CD4-positive, alpha-beta T cell (primary cell): ENCODE data around the gene ZFC3H1. TPM values are rescaled to one million over a fixed set of nuclear protein-coding genes. Genes with fewer than 3 reads are reported as not detected.

Experiments used
- ATAC-seq: fragments of 200-7000 bp; cut with Tn5 transposase; one replicate; pipeline ENCODE4 v1.10.0; 2022; ENCODE audit warnings: mild to moderate bottlenecking; ENCODE audit not compliant: poor library complexity
- CTCF ChIA-PET: fragments of 350-600 bp; sonication (Branson Sonifier 250); formaldehyde crosslinking; loops from one replicate; lab custom pipeline; 2021; ENCODE audit warnings: antibody characterized with exemption, inconsistent platforms; lab: Charles Lee
- POLR2A ChIA-PET: fragments of 350-600 bp; sonication (Branson Sonifier 250); formaldehyde crosslinking; loops from one replicate; lab custom pipeline; 2021; ENCODE audit warnings: antibody characterized with exemption, inconsistent platforms; lab: Charles Lee
- DNase-seq, 14 experiments: peaks; one replicate each; pipeline ENCODE4 v3.0.0-alpha.2; 2013 to 2020; ENCODE audit warnings: mixed read lengths in 2 of 14
- H3K27ac ChIP-seq, 2 donors: one replicate each; pipeline versions ENCODE4 v1.5.1 to v1.7.0; 2013; ENCODE audit warnings: low read length in 2 of 2, low read depth in 1 of 2, mild to moderate bottlenecking in 1 of 2
- H3K27me3 ChIP-seq, 2 experiments: 1 replicate in 1 of 2; 2 replicates in 1 of 2; pipeline versions ENCODE4 v1.6.1 to v1.7.0; 2013; ENCODE audit warnings: low read length in 2 of 2, control low read depth in 1 of 2, mild to moderate bottlenecking in 1 of 2, moderate library complexity in 1 of 2; ENCODE audit not compliant: insufficient read depth in 2 of 2, control insufficient read depth in 1 of 2
- H3K36me3 ChIP-seq: one replicate; pipeline ENCODE4 v1.6.1; 2013; ENCODE audit warnings: low read length, control low read depth; ENCODE audit not compliant: insufficient read depth
- H3K4me1 ChIP-seq: one replicate; pipeline ENCODE4 v1.6.1; 2013; ENCODE audit warnings: low read length, control low read depth; ENCODE audit not compliant: insufficient read depth
- H3K4me3 ChIP-seq: one replicate; pipeline ENCODE4 v1.5.1; 2013; ENCODE audit warnings: mild to moderate bottlenecking, low read length, moderate library complexity
- H3K9me3 ChIP-seq, 2 experiments: 1 replicate in 1 of 2; 2 replicates in 1 of 2; pipeline versions ENCODE4 v1.6.1 to v1.7.0; 2013; ENCODE audit warnings: low read length in 2 of 2, mild to moderate bottlenecking in 2 of 2, control low read depth in 1 of 2, moderate library complexity in 1 of 2; ENCODE audit not compliant: control insufficient read depth in 1 of 2, insufficient read depth in 1 of 2
- H3K27ac Mint-ChIP-seq: one replicate; pipeline ENCODE4 v1.8.0; 2020; ENCODE audit warnings: mixed read lengths
- H3K27me3 Mint-ChIP-seq: one replicate; pipeline ENCODE4 v1.8.0; 2021; ENCODE audit warnings: mixed read lengths
- H3K36me3 Mint-ChIP-seq: one replicate; pipeline ENCODE4 v1.8.0; 2021; ENCODE audit warnings: low read depth, mixed read lengths
- H3K4me1 Mint-ChIP-seq: one replicate; pipeline ENCODE4 v1.8.0; 2021; ENCODE audit warnings: low read depth, mixed read lengths
- H3K4me3 Mint-ChIP-seq: one replicate; pipeline ENCODE4 v1.8.0; 2020; ENCODE audit warnings: mild to moderate bottlenecking, mixed read lengths
- H3K9me3 Mint-ChIP-seq: one replicate; pipeline ENCODE4 v1.8.0; 2020; ENCODE audit warnings: mixed read lengths
- CTCF ChIP-seq: fragments of 200-600 bp; IDR thresholded peaks from one replicate; pipeline ENCODE4 v1.8.0; 2022; ENCODE audit warnings: antibody characterized with exemption, mild to moderate bottlenecking
- intact Hi-C, 2 experiments: fragments of 100-400 bp; cut with DNase I in 1 of 2; cut with micrococcal nuclease in 1 of 2; formaldehyde crosslinking; loops; one replicate each; pipeline versions ENCODE4 v1.15.1 to v1.9.0; 2023 to 2025; cut with DNase I, micrococcal nuclease
- total RNA-seq, 174 experiments: library from RNA in 2 of 174; stranded (reverse) in 2 of 174; gene quantifications; one replicate each; pipeline ENCODE4 v1.2.3 and lab custom pipeline; 2021 to 2026

ZFC3H1 gene
- total RNA-seq, 2 experiments from 2014 or later, result 131 to 135 TPM

GRCh38 chr12:71684081-71684480, 20.4 kb upstream of the ZFC3H1 start:
- Mint-ChIP-seq H3K4me1 (peaks cover 43% of the 10 kb centered on the region), H3K27ac (peak overlapping the region; percentile 87), H3K4me3 (peak overlapping the region; percentile 81), H3K9me3 (no peaks in the 10 kb centered on the region), H3K36me3 (peaks cover 4% of the 10 kb centered on the region), H3K27me3 (no peaks in the 10 kb centered on the region)
- ChIA-PET CTCF (interaction anchor here (1.1 to 4.2 kb wide), 5 partner anchors 9 to 63 kb away, joined by 4 to 52 read pairs (median 6); partner anchors contain the start of genes THAP2 and ZFC3H1), POLR2A (interaction anchor here (0.6 to 6.2 kb wide), 5 partner anchors 18 to 155 kb away, joined by 6 to 312 read pairs (median 37); partner anchors contain the start of genes RAB21, TBC1D15, THAP2 and ZFC3H1)
- Histone ChIP-seq H3K4me3 (peak overlapping the region; percentile 0), H3K27ac (no peak overlapping the region), H3K27me3 (no peaks in the 10 kb centered on the region), H3K36me3 (no peaks in the 10 kb centered on the region), H3K9me3 (no peaks in the 10 kb centered on the region), H3K4me1 (peaks cover 20% of the 10 kb centered on the region)
- intact Hi-C loops, result loop anchor here in 1 of 2 experiments (1.0 kb wide), 1 partner anchor 18 kb away; no protein-coding TSS in a partner anchor
- DNase-seq (peak in 4 of 14 experiments; percentile 14 to 70 (median 62)), ATAC-seq (peak; percentile 35)
- TF ChIP-seq CTCF, result no peak

GRCh38 chr12:71683633-71684032, 20.0 kb upstream of the ZFC3H1 start:
- Histone ChIP-seq H3K4me3 (no peak overlapping the region), H3K4me1 (peaks cover 20% of the 10 kb centered on the region), H3K27ac (no peak overlapping the region), H3K36me3 (no peaks in the 10 kb centered on the region), H3K9me3 (no peaks in the 10 kb centered on the region), H3K27me3 (no peaks in the 10 kb centered on the region)
- Mint-ChIP-seq H3K36me3 (peaks cover 4% of the 10 kb centered on the region), H3K9me3 (no peaks in the 10 kb centered on the region), H3K27me3 (no peaks in the 10 kb centered on the region), H3K4me1 (peaks cover 39% of the 10 kb centered on the region), H3K27ac (peak overlapping the region; percentile 87), H3K4me3 (peak overlapping the region; percentile 81)
- POLR2A ChIA-PET, result interaction anchor here (0.6 to 6.2 kb wide), 4 partner anchors 17 to 155 kb away, joined by 6 to 312 read pairs (median 42); partner anchors contain the start of genes RAB21, TBC1D15, THAP2 and ZFC3H1
- intact Hi-C loops, result loop anchor here in 1 of 2 experiments (1.0 kb wide), 1 partner anchor 17 kb away; no protein-coding TSS in a partner anchor
- CTCF ChIA-PET, result interaction anchor here (1.1 to 4.2 kb wide), 3 partner anchors 15 to 63 kb away, joined by 6 to 52 read pairs (median 6); partner anchors contain the start of genes THAP2 and ZFC3H1
- DNase-seq (no peak), ATAC-seq (no peak)
- TF ChIP-seq CTCF, result no peak

GRCh38 chr12:71682466-71682865, 18.8 kb upstream of the ZFC3H1 start:
- H3K27ac ChIP-seq, result no peak overlapping the region
- no peaks in the 10 kb centered on the region for H3K27me3 ChIP-seq
- ChIA-PET POLR2A (interaction anchor here (1.3 kb wide), 1 partner anchor 19 kb away, joined by 3 read pairs; no protein-coding TSS in a partner anchor), CTCF (no interaction called here)
- Mint-ChIP-seq H3K27ac (no peak overlapping the region), H3K36me3 (peaks cover 4% of the 10 kb centered on the region), H3K4me3 (no peak overlapping the region), H3K27me3 (no peaks in the 10 kb centered on the region), H3K9me3 (no peaks in the 10 kb centered on the region), H3K4me1 (peaks cover 27% of the 10 kb centered on the region)
- no peaks in the 10 kb centered on the region for H3K36me3 ChIP-seq
- no peak overlapping the region for H3K4me3 ChIP-seq
- intact Hi-C loops, result no loop called here
- H3K9me3 ChIP-seq, result no peaks in the 10 kb centered on the region
- peaks cover 15% of the 10 kb centered on the region for H3K4me1 ChIP-seq
- DNase-seq, result no peak
- no peak for ATAC-seq
- TF ChIP-seq CTCF, result no peak
